DOHH2 (cell line): ENCODE results near the gene PCSK5.

ENCODE experiments used
- H3F3A ChIP-seq: fragments of 200-600 bp; sonication (generic), shearing (Covaris generic); 2 replicates; pipeline ENCODE4 v1.6.0; 2016; ENCODE audit warnings: antibody characterized with exemption, mild to moderate bottlenecking; ENCODE audit not compliant: control insufficient read depth, insufficient read depth
- H3K27ac ChIP-seq: fragments of 200-600 bp; sonication (generic); 2 replicates; pipeline ENCODE4 v1.5.1; 2014; ENCODE audit warnings: low read depth, mild to moderate bottlenecking, low read length, moderate library complexity
- H3K27me3 ChIP-seq: fragments of 200-600 bp; sonication (generic); 2 replicates; pipeline ENCODE4 v1.6.1; 2014; ENCODE audit warnings: mild to moderate bottlenecking, low read length, mixed read lengths; ENCODE audit not compliant: control insufficient read depth
- H3K36me3 ChIP-seq: fragments of 200-600 bp; sonication (generic); 2 replicates; pipeline ENCODE4 v1.6.1; 2014; ENCODE audit warnings: mild to moderate bottlenecking, low read length, moderate library complexity, mixed read lengths; ENCODE audit not compliant: control insufficient read depth
- H3K4me1 ChIP-seq: fragments of 200-600 bp; sonication (generic); 2 replicates; pipeline ENCODE4 v1.6.1; 2014; ENCODE audit warnings: mild to moderate bottlenecking, low read length, mixed read lengths; ENCODE audit not compliant: control insufficient read depth
- H3K4me2 ChIP-seq: fragments of 200-600 bp; sonication (generic); 2 replicates; pipeline ENCODE4 v1.6.0; 2014; ENCODE audit warnings: mild to moderate bottlenecking, low read length, moderate library complexity
- H3K4me3 ChIP-seq: fragments of 200-600 bp; sonication (generic); 2 replicates; pipeline ENCODE4 v1.5.1; 2014; ENCODE audit warnings: mild to moderate bottlenecking, low read length, mixed read lengths
- H3K79me2 ChIP-seq: fragments of 200-600 bp; sonication (generic); 2 replicates; pipeline ENCODE4 v1.6.1; 2014; ENCODE audit warnings: mild to moderate bottlenecking, low read length, mixed read lengths; ENCODE audit not compliant: control insufficient read depth
- H3K9me2 ChIP-seq: fragments of 200-600 bp; sonication (generic); replicated peaks from 2 replicates; pipeline ENCODE4 v1.6.1; 2014; ENCODE audit warnings: mild to moderate bottlenecking, low read length, mixed read lengths; ENCODE audit not compliant: control insufficient read depth
- H3K9me3 ChIP-seq: fragments of 200-600 bp; sonication (generic); 2 replicates; pipeline ENCODE4 v1.6.1; 2014; ENCODE audit warnings: antibody characterized with exemption, low read length, mixed read lengths; ENCODE audit not compliant: control insufficient read depth, insufficient read depth
- H4K20me1 ChIP-seq: fragments of 200-600 bp; sonication (generic); 2 replicates; pipeline ENCODE4 v1.6.0; 2014; ENCODE audit warnings: low read depth, mild to moderate bottlenecking, antibody characterized with exemption, low read length, moderate library complexity; ENCODE audit not compliant: control insufficient read depth, insufficient read depth
- EZH2phosphoT487 ChIP-seq: fragments of 200-600 bp; sonication (generic); IDR thresholded peaks from 2 replicates; pipeline ENCODE4 v1.6.1; 2017; ENCODE audit warnings: borderline replicate concordance, mild to moderate bottlenecking, antibody characterized with exemption, low read length, moderate library complexity, mixed read lengths
- TF ChIP-seq, protein P1 (sequence below): fragments of 200-600 bp; sonication (generic); IDR thresholded peaks from one replicate; pipeline ENCODE4 v1.5.1; 2014; ENCODE audit warnings: antibody characterized with exemption, mild to moderate bottlenecking, low read depth, low read length; ENCODE audit not compliant: poor library complexity, severe bottlenecking

PCSK5 gene

DNA sequence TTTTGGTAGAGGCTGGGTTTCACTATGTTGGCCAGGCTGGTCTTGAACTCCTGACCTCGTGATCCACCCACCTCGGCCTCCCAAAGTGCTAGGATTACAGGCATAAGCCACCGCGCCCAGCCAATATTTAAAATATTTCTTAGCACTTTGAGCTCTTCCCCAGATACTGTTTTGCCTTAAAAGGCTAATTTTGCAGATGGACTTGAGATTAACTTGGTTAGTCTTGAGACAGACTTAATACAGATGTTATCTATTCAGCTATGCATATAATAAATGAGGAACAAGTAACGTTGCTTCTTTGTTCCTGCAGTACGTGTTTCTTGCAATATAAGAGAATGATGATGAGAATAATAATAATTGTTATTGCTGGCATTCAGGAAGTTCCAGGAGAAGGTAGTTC is 56.3 kb downstream of the PCSK5 start:
- Histone ChIP-seq H3K4me1 (no peaks in the 10 kb centered on the region), H3K4me2 (no peak overlapping the region)

DNA sequence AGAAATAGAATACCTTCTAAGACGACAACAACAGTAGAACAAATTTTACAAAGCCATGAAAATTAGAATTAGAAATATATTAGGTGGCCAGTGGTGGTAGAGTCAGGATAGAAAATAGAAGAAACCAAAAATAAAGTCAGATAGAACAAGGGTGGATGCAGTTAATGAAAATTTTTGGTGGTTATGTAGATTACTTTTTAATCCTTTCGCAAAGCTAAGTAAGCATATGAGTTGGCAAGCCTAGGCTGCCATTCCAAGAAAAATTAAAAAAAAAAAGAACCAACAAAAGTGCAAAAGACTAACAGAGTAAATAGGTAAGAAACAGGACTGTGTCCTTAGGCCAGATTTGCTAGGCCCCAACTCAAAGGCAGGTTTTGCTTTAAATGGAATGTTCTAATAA is 56.8 kb downstream of the PCSK5 start:
- H3K9me2 ChIP-seq, result no peaks in the 10 kb centered on the region
- H3K4me1 ChIP-seq, result no peaks in the 10 kb centered on the region
- no peak overlapping the region for H3K4me3 ChIP-seq
- no peaks in the 10 kb centered on the region for H3K27me3 ChIP-seq
- no peak overlapping the region for H3K27ac ChIP-seq
- no peaks in the 10 kb centered on the region for H3K36me3 ChIP-seq
- no peaks in the 10 kb centered on the region for H3K9me3 ChIP-seq
- no peak for TF ChIP-seq EZH2phosphoT487
- TF ChIP-seq, protein P1, sequence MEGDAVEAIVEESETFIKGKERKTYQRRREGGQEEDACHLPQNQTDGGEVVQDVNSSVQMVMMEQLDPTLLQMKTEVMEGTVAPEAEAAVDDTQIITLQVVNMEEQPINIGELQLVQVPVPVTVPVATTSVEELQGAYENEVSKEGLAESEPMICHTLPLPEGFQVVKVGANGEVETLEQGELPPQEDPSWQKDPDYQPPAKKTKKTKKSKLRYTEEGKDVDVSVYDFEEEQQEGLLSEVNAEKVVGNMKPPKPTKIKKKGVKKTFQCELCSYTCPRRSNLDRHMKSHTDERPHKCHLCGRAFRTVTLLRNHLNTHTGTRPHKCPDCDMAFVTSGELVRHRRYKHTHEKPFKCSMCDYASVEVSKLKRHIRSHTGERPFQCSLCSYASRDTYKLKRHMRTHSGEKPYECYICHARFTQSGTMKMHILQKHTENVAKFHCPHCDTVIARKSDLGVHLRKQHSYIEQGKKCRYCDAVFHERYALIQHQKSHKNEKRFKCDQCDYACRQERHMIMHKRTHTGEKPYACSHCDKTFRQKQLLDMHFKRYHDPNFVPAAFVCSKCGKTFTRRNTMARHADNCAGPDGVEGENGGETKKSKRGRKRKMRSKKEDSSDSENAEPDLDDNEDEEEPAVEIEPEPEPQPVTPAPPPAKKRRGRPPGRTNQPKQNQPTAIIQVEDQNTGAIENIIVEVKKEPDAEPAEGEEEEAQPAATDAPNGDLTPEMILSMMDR, result no peak
- H3K4me2 ChIP-seq, result no peak overlapping the region
- no peaks in the 10 kb centered on the region for H3K79me2 ChIP-seq
- no peaks in the 10 kb centered on the region for H3F3A ChIP-seq
- no peaks in the 10 kb centered on the region for H4K20me1 ChIP-seq

More for the DNA sequence above, 56.3 kb downstream of the PCSK5 start:
- no peaks in the 10 kb centered on the region for H3K79me2 ChIP-seq
- no peaks in the 10 kb centered on the region for H3K27me3 ChIP-seq
- H3K27ac ChIP-seq, result no peak overlapping the region
- TF ChIP-seq, protein P1, result no peak
- no peak for TF ChIP-seq EZH2phosphoT487
- no peak overlapping the region for H3K4me3 ChIP-seq
- no peaks in the 10 kb centered on the region for H3K9me2 ChIP-seq
- no peaks in the 10 kb centered on the region for H3K36me3 ChIP-seq
- no peaks in the 10 kb centered on the region for H3K9me3 ChIP-seq
- no peaks in the 10 kb centered on the region for H3F3A ChIP-seq
- no peaks in the 10 kb centered on the region for H4K20me1 ChIP-seq

DNA sequence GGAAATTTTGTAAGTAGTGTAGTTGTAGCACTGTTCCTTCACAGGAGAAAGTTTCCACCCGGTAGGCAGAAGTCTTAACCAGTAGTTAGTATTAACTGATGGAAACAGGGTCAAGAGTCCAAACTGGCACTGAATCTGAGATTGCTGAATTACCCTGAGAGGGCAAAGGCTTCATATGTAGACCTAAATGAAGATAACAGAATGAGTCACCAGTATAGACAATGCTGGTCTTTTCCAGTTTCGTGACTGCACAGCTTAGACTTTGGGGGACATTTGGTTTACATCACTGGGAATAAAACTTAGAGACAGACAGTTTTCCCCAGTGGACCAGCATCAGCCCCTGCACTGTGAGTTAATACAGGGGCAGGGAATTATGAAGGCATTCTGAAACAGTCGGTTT is 60.5 kb downstream of the PCSK5 start:
- Histone ChIP-seq H3K4me2 (no peak overlapping the region), H3K79me2 (no peaks in the 10 kb centered on the region), H3K27ac (no peak overlapping the region)

More for the DNA sequence above, 60.5 kb downstream of the PCSK5 start:
- H3K9me2 ChIP-seq, result no peaks in the 10 kb centered on the region
- H3K36me3 ChIP-seq, result no peaks in the 10 kb centered on the region
- no peaks in the 10 kb centered on the region for H3K27me3 ChIP-seq
- no peaks in the 10 kb centered on the region for H3K4me1 ChIP-seq
- no peak overlapping the region for H3K4me3 ChIP-seq
- H4K20me1 ChIP-seq, result no peaks in the 10 kb centered on the region
- TF ChIP-seq, protein P1, result no peak
- TF ChIP-seq EZH2phosphoT487, result no peak
- no peaks in the 10 kb centered on the region for H3F3A ChIP-seq
- H3K9me3 ChIP-seq, result no peaks in the 10 kb centered on the region
